Stimulated activated naive CD8-positive, alpha-beta T cell treated with anti-CD3 and anti-CD28 coated beads, Interleukin-15, Interleukin-2, amounts not matched to agents 100 U/mL and 50 U/mL, for 24 hours (primary cell): ENCODE results near the gene NR1H3.

Source experiments
- ATAC-seq: fragments of 150-1000 bp; cut with Tn5 transposase; one replicate; pipeline ENCODE4 v1.10.0; 2021
- DNase-seq: peaks from one replicate; pipeline ENCODE4 v3.0.0; 2021

The NR1H3 gene

DNA sequence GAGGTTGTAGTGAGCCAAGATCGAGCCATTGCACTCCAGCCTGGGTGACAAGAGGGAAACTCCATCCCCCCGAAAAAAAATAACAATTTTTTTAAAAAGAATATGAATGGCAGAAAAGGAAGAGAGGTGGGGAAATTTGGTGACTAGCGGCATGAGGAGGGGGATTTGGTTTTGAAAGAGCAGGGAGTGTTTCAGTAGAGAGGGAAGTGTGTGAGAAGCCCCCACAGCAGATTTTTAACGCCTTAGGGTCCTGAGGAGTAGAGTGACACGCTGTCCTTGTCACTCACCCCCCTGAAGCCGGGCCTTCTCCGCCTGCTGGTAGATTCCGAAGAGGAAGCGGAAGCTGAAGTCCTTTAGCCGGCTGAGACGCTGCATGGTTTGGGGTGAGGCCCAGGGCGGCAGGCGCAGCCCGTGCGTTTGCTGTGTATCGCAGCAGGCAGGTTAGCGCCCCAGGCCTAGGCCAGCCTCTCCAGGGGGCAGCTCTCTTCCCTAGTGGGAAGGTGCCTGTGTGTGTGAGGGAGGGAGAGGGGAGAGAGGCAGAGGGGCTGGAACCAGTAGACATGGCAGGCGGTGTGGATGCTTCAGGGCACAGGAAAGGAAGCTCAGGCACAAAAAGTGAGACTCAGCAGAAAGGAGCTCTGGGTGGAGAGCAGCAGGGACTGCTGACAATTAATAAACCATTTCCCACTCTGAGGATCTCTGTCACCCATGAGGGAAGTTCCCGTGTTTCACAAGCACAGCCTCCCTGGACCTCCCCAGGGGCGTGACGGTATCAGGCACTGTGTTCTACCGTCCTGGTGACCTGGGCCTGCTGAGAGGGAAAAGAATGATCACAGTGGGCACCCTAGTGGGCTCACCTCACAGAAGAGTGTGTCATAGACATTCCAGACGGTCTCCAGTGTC lies 13.1 kb upstream of the NR1H3 start:
- no peak for ATAC-seq
- no peak for DNase-seq

- ATAC-seq (no peak), DNase-seq (no peak)
These were observed 12.0 kb upstream of the NR1H3 start for GRCh38 chr11:47245611-47246357.

- no peak for ATAC-seq
These were observed 10.3 kb upstream of the NR1H3 start for GRCh38 chr11:47247502-47247901.

DNA sequence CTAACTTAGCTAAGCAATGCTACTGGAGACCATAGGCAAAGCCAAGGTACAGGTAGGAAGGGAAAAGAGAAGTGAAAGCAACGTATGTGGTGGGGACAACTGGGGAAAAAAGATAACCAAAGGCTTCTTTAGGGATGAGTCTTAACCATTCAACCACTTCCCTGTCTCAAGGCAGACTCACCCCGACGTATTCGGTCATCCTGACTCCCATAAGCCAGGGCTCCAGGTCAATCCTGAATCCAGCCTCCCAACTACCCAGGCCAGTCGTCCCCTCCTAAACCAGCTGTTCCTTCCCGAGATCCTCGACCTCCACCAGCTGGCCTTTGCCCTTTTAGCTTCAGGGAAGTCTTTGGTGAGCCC lies 9.5 kb upstream of the NR1H3 start:
- DNase-seq = no peak
- ATAC-seq = peak; percentile 15

More at GRCh38 chr11:47247502-47247901, 10.3 kb upstream of the NR1H3 start:
- no peak for DNase-seq

DNA sequence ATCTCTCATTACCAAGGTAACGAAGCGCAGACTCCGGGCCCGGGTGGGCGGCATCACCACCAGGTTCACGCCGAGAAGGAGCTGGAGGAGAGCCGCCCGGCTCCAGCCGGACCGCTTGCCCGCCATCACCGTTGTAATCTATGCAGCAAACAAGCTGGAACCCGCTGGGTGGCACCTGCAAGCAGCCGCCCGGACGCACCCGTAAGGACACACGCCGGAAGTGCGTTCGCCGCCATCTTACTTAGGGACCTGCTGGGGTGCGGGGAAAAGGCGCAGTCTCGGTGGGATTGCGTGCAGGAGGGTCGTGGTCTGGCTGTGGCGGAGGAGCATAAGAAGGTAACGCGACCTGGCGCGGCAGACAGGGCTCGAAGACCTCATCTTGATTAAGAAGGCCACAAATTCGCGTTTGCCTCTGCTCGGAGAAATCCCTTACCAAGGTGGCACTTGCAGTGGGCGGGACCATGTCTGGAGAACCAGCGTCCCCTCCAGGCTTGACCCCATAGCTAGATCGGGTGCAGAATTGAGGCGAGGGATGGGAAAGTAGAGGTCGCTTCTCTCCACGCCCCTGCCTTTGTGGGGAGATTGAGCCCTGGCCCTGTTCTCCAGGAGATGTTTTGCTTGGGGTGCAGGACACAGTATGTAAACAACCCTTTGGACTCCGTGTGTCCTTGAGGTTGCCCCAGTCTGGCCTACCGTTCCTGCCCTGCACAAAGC lies 9.0 kb upstream of the NR1H3 start, which contains the start of gene ACP2:
Gene ACP2 (minus strand): TSS at position 151 of the 714 bp plus-strand sequence. CDS start 25 bp downstream, at position 126.
- ATAC-seq = peak; percentile 97
- DNase-seq = peak; percentile 89

DNA sequence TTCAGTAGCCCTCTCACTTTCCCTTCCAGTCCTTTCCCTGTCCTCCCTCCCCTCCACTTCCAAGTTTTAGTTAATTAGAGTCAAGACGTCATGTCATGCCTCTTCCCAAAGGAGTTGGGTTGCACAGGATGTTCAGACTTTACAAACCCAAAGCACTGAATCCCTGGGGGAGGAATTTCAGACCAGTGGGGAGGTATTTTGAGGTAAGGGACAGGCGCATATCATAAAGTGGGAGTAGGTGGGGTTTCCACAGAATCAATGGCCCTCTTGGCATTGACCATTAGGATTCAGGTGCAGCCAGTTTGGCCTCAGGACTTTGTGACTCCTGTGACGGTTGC lies 8.4 kb upstream of the NR1H3 start:
- no peak for ATAC-seq
- no peak for DNase-seq

GRCh38 chr11:47251751-47252150 lies 6.0 kb upstream of the NR1H3 start:
- no peak for DNase-seq

GRCh38 chr11:47253660-47254059 lies 4.1 kb upstream of the NR1H3 start:
- DNase-seq (no peak), ATAC-seq (no peak)

More at GRCh38 chr11:47251751-47252150, 6.0 kb upstream of the NR1H3 start:
- no peak for ATAC-seq

DNA sequence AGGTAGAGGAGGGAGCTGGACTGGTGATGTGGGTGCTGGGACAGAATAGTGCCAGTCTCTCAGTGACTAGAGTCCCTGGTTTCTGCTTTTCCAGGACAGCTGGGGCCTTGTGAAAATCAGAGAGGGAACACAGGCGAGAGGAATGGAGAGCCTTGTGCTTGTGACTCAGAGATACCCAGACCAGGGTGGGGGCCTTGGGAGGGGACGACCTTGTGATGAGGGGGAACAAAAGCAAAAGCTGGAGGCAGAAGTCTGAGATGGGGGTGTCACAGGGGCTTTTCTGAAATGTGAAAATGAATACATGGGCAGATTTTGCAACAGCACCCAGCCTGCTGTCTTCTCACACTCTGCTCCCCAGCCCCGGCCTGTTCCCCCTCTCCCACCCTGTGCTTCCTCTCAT lies 3.4 kb upstream of the NR1H3 start:
- DNase-seq = no peak
- ATAC-seq = no peak

DNA sequence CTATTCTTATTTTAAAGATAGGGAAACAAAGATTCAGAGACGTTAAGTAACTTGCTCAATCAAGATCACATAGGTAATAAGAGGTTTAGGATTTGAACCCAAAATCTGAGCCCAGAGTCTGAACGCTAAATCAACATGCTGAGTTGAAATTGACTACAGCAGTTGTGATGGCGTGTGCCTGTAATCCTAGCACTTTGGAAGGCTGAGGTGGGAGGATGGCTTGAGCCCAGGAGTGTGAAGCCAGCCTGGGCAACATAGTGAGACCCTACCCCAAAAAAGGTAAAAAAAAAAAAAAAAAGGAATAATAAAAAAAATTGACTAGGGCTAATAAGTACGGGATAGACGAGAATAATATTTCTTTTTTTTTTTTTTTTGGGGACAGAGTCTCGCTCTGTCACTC lies 1.4 kb upstream of the NR1H3 start:
- DNase-seq (no peak), ATAC-seq (no peak)

GRCh38 chr11:47257177-47257516 lies 649 bp upstream of the NR1H3 start:
- ATAC-seq = no peak
- DNase-seq = no peak

DNA sequence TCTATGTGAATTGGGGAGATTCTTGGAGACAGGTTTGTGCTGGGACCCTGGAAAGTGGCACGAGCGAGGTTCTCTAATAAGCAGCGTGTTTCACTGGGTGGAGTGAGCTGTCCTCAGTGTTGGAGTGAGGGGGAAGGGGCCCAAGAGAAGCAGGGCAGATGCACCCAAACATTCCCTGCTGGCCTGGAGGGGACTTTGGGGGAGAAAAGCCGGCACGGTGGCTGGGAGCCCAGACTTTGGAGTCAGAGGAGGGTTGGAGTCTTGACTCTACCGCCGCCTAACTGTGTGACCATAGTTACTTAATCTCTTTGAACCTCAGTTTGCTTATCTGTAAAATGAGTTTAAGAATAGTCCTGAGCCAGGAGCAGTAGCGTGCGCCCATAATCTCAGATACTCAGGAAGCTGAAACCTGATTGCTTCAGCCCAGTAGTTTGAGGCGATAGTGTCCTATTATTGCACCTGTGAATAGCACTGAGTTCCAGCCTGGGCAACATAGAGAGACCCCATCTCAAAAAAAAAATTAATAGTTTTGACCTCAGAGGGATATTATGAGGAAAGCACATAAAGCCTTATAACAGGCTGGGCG lies 614 bp downstream of the NR1H3 start:
- DNase-seq (no peak), ATAC-seq (no peak)

DNA sequence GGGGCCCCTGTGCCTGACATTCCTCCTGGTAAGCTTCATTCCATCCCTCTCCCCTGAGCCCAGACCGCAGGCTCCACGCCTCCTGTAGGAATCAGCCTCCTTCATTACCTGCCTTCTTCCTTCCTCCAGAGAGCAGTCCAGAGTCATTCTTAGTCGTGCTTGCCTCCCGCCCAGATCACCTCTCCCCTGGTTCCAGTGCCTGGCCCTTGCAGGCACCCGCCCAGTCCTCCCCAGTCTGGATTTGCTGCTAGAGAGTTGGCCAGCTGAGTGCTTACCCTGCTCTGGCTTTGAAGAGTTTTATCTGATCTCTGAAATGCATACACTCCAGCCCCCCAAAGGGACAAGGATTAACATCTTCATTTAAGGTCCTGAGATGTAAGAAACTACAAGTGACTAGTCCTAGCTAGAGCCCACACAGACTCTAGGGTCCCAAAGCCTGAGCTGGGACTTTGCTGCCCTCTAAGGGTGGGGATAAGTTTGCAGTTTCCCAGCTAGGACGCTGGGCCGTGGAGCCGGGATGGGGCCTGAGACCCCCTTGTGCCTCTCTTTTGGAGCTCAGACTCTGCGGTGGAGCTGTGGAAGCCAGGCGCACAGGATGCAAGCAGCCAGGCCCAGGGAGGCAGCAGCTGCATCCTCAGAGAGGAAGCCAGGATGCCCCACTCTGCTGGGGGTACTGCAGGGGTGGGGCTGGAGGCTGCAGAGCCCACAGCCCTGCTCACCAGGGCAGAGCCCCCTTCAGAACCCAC lies 1.6 kb downstream of the NR1H3 start:
- peak; percentile 50 for DNase-seq
- peak; percentile 83 for ATAC-seq

DNA sequence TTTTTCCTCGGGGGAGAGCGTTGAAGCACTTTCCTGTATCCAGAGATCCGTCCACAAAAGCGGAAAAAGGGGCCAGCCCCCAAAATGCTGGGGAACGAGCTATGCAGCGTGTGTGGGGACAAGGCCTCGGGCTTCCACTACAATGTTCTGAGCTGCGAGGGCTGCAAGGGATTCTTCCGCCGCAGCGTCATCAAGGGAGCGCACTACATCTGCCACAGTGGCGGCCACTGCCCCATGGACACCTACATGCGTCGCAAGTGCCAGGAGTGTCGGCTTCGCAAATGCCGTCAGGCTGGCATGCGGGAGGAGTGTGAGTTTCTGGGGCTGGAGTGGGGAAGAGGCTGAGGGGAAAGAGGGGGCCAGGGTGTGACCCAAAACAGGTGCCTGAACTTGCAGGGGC lies 2.6 kb downstream of the NR1H3 start:
- ATAC-seq (no peak), DNase-seq (no peak)

DNA sequence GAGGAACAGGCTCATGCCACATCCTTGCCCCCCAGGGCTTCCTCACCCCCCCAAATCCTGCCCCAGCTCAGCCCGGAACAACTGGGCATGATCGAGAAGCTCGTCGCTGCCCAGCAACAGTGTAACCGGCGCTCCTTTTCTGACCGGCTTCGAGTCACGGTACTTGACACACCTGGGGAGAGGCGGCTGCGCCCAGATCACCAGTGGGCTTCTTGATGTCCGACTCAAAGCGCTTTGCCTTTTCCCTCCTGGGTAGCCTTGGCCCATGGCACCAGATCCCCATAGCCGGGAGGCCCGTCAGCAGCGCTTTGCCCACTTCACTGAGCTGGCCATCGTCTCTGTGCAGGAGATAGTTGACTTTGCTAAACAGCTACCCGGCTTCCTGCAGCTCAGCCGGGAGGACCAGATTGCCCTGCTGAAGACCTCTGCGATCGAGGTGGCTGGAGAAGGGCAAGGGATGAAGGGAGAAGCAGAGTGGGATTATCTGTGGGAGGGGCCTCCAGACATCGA lies 3.5 kb downstream of the NR1H3 start:
- ATAC-seq = no peak
- no peak for DNase-seq

DNA sequence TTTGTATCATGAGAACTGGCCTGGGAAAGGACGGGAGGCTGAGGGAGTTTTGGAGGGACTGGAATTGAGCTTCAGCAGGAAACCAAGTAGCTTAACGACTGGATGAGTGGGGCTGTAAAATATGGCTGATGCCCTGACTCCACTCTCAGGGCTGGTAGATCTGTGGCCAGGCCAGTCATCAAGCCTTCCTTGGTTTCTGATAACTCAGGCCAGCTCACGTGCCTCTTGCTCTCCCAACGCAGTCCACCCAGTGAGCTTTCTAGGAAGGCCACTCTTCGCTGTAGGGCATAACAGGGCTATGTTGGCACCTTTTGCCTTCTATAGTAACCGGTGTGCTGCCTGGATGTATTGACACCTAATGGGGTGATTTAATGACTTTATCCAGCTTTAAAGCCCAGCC lies 6.3 kb downstream of the NR1H3 start:
- DNase-seq (no peak), ATAC-seq (no peak)

DNA sequence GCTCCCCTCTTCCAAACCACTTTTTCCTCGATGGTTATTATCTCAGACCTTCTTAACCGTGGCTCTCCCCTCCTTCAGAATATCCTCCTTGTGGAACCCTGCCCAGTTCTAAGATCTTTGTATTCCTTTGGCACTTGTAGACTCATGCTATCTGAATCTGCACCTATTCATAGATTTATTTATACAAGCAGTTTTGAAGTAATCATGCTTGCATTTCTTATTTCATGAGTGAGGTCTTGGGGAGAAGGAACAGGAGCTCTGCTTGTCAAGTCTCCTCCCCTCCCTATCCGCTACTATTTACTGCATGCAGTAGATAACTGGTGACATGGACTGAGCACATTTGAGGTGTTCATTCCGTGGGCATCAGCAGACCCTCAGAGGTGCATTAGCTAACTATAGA lies 6.7 kb downstream of the NR1H3 start:
- ATAC-seq = no peak
- DNase-seq = no peak

- ATAC-seq (no peak), DNase-seq (no peak)
These were observed 10.1 kb downstream of the NR1H3 start for GRCh38 chr11:47267876-47268275.

DNA sequence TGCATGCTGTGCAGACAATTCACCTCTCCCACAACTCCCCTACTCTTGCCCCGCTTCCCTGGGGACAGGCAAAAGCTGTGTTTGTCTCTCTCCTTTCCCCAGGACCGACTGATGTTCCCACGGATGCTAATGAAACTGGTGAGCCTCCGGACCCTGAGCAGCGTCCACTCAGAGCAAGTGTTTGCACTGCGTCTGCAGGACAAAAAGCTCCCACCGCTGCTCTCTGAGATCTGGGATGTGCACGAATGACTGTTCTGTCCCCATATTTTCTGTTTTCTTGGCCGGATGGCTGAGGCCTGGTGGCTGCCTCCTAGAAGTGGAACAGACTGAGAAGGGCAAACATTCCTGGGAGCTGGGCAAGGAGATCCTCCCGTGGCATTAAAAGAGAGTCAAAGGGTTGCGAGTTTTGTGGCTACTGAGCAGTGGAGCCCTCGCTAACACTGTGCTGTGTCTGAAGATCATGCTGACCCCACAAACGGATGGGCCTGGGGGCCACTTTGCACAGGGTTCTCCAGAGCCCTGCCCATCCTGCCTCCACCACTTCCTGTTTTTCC lies 10.7 kb downstream of the NR1H3 start:
- ATAC-seq = no peak
- no peak for DNase-seq

GRCh38 chr11:47269002-47269828 lies 11.4 kb downstream of the NR1H3 start:
- peak; percentile 63 for ATAC-seq

More at GRCh38 chr11:47269002-47269828, 11.4 kb downstream of the NR1H3 start:
- peak; percentile 89 for DNase-seq
